HEK293 (cell line): ENCODE data around the gene COPS9.

Source experiments
- CTCF ChIA-PET: fragments of 350-600 bp; formaldehyde crosslinking; extraction: SDS; loops from one replicate; lab custom pipeline; 2021; ENCODE audit warnings: antibody characterized with exemption; lab: Yijun Ruan, JAX
- POLR2A ChIA-PET: fragments of 300-600 bp; formaldehyde crosslinking; extraction: SDS; loops from one replicate; lab custom pipeline; 2020; ENCODE audit warnings: antibody characterized with exemption, inconsistent platforms; lab: Yijun Ruan, JAX
- H3K27ac ChIP-seq: fragments of 200-500 bp; sonication (Bioruptor generic); 2 replicates; pipeline ENCODE4 v1.5.1; 2014; ENCODE audit warnings: low read depth, low read length, control low read depth, inconsistent platforms; ENCODE audit errors: extremely low read depth
- H3K36me3 ChIP-seq, 2 experiments: fragments of 200-500 bp in 1 of 2; sonication (Bioruptor generic) in 1 of 2; 1 replicate in 1 of 2; 2 replicates in 1 of 2; pipeline ENCODE4 v1.5.1; 2014 to 2017; ENCODE audit warnings: inconsistent platforms in 2 of 2, low read length in 2 of 2; ENCODE audit not compliant: control insufficient read depth in 2 of 2, insufficient read depth in 1 of 2
- H3K4me1 ChIP-seq: fragments of 200-500 bp; sonication (Bioruptor generic); 2 replicates; pipeline ENCODE4 v1.5.1; 2014; ENCODE audit warnings: mild to moderate bottlenecking, low read length, inconsistent platforms; ENCODE audit not compliant: control insufficient read depth, insufficient read depth
- H3K4me3 ChIP-seq: 2 replicates; pipeline ENCODE4 v1.5.1; 2011; ENCODE audit warnings: low read depth, mild to moderate bottlenecking, control low read depth, low read length, moderate library complexity
- H3K9me3 ChIP-seq: fragments of 200-500 bp; sonication (Bioruptor generic); 2 replicates; pipeline ENCODE4 v1.5.1; 2014; ENCODE audit warnings: low read depth, low read length, inconsistent platforms; ENCODE audit not compliant: control insufficient read depth, insufficient read depth
- MEIS1 ChIP-seq: sonication (generic); formaldehyde crosslinking; IDR thresholded peaks from 2 replicates; pipeline ENCODE4 v1.8.1; 2022; ENCODE audit warnings: missing genetic modification reagents, mild to moderate bottlenecking, borderline replicate concordance
- OVOL3 ChIP-seq: fragments of 450-650 bp; formaldehyde crosslinking; IDR thresholded peaks from 2 replicates; pipeline ENCODE4 v1.5.1; 2016; ENCODE audit warnings: missing biosample characterization, missing genetic modification characterization
- ZNF335 ChIP-seq: fragments of 450-650 bp; formaldehyde crosslinking; conservative IDR thresholded peaks from 2 replicates; pipeline ENCODE4 v1.5.1; 2016; ENCODE audit warnings: missing biosample characterization, missing genetic modification characterization
- ZNF544 ChIP-seq: fragments of 450-650 bp; formaldehyde crosslinking; IDR thresholded peaks from 2 replicates; pipeline ENCODE4 v1.5.0; 2017; ENCODE audit warnings: missing biosample characterization, missing genetic modification characterization
- ZNF548 ChIP-seq: fragments of 450-650 bp; formaldehyde crosslinking; IDR thresholded peaks from 2 replicates; pipeline ENCODE4 v1.5.1; 2016; ENCODE audit warnings: missing biosample characterization, missing genetic modification characterization
- ZNF610 ChIP-seq: fragments of 450-650 bp; formaldehyde crosslinking; IDR thresholded peaks from 2 replicates; pipeline ENCODE4 v1.5.1; 2016; ENCODE audit warnings: missing biosample characterization, missing genetic modification characterization, borderline replicate concordance
- ZNF664 ChIP-seq: fragments of 450-650 bp; formaldehyde crosslinking; IDR thresholded peaks from 2 replicates; pipeline ENCODE4 v1.5.1; 2016; ENCODE audit warnings: missing biosample characterization, missing genetic modification characterization
- TF ChIP-seq, protein P1 (sequence below): fragments of 450-650 bp; formaldehyde crosslinking; IDR thresholded peaks from 2 replicates; pipeline ENCODE4 v1.5.1; 2016; ENCODE audit warnings: missing biosample characterization, missing genetic modification characterization
- TF ChIP-seq, protein P2 (sequence below): fragments of 450-650 bp; formaldehyde crosslinking; IDR thresholded peaks from 2 replicates; pipeline ENCODE4 v1.5.1; 2016; ENCODE audit warnings: missing biosample characterization, missing genetic modification characterization
- TF ChIP-seq, protein P3 (sequence below): fragments of 450-650 bp; formaldehyde crosslinking; optimal IDR thresholded peaks from 2 replicates; pipeline ENCODE3; 2016; ENCODE audit warnings: missing biosample characterization, mild to moderate bottlenecking, missing genetic modification characterization
- TF ChIP-seq, protein P4 (sequence below): fragments of 450-650 bp; formaldehyde crosslinking; IDR thresholded peaks from 2 replicates; pipeline ENCODE4 v1.5.1; 2016; ENCODE audit warnings: missing biosample characterization, missing genetic modification characterization
- TF ChIP-seq, protein P5 (sequence below): fragments of 450-650 bp; formaldehyde crosslinking; IDR thresholded peaks from 2 replicates; pipeline ENCODE4 v1.5.1; 2016; ENCODE audit warnings: missing biosample characterization, missing genetic modification characterization
- TF ChIP-seq, protein P6 (sequence below): fragments of 450-650 bp; formaldehyde crosslinking; IDR thresholded peaks from 2 replicates; pipeline ENCODE4 v1.5.1; 2016; ENCODE audit warnings: missing biosample characterization, missing genetic modification characterization, low read depth
- TF ChIP-seq, protein P7 (sequence below): fragments of 450-650 bp; formaldehyde crosslinking; IDR thresholded peaks from 2 replicates; pipeline ENCODE4 v1.5.1; 2017; ENCODE audit warnings: missing biosample characterization, missing genetic modification characterization
- TF ChIP-seq, protein P8 (sequence below): IDR thresholded peaks from 2 replicates; pipeline ENCODE4 v1.6.1; 2011; ENCODE audit warnings: mild to moderate bottlenecking, low read depth, low read length, borderline replicate concordance
- TF ChIP-seq, protein P9 (sequence below): fragments of 450-650 bp; formaldehyde crosslinking; IDR thresholded peaks from 2 replicates; pipeline ENCODE4 v1.5.1; 2017; ENCODE audit warnings: missing biosample characterization, missing genetic modification characterization

Gene COPS9

DNA sequence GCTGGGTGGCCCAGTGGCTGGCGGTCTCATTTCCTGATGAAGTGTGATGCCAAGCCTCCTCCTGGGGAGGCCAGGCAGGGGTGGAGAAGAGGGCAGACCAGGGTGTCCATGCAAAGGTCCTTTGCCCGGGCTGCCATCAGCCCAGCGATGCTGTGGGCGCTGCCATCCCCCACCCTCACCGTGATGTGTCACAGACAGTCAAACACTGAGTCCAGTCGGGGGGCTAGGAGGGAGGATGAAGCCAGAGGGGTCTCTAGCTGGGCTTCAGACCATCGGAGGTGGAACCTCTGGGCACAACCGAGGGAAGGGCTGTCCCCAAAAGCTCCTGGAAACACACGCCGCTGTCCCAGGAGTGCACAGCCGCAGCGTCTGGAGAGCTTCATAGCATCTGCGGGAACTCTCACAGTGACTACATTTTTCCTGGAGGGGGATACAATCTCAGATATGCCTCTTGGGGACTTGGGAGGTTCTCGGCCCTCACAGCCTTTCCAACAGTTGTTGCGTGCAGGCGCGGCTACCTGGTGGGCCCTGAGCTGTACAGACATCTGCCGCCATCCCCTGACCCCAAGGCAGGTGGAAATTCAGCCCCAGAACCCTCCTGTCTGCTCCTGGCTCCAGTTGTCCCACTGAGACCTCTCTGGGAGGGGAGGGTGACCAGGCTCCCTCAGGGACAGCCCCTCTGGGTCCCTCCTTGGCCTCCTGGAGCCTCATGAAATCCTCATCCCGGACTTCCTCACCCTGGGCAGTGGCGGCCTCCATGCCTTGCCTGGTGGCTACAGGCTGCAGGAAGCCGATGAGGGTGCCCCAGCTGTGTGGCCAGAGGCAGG, 30.9 kb upstream of the COPS9 start:
- POLR2A ChIA-PET, result no interaction called here
- no peaks in the 10 kb centered on the region for H3K9me3 ChIP-seq
- TF ChIP-seq, protein P1, sequence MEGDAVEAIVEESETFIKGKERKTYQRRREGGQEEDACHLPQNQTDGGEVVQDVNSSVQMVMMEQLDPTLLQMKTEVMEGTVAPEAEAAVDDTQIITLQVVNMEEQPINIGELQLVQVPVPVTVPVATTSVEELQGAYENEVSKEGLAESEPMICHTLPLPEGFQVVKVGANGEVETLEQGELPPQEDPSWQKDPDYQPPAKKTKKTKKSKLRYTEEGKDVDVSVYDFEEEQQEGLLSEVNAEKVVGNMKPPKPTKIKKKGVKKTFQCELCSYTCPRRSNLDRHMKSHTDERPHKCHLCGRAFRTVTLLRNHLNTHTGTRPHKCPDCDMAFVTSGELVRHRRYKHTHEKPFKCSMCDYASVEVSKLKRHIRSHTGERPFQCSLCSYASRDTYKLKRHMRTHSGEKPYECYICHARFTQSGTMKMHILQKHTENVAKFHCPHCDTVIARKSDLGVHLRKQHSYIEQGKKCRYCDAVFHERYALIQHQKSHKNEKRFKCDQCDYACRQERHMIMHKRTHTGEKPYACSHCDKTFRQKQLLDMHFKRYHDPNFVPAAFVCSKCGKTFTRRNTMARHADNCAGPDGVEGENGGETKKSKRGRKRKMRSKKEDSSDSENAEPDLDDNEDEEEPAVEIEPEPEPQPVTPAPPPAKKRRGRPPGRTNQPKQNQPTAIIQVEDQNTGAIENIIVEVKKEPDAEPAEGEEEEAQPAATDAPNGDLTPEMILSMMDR (tag by site-specific recombination), result no peak
- TF ChIP-seq, protein P2, sequence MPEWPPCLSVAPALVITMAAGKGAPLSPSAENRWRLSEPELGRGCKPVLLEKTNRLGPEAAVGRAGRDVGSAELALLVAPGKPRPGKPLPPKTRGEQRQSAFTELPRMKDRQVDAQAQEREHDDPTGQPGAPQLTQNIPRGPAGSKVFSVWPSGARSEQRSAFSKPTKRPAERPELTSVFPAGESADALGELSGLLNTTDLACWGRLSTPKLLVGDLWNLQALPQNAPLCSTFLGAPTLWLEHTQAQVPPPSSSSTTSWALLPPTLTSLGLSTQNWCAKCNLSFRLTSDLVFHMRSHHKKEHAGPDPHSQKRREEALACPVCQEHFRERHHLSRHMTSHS, result no peak
- no peak for TF ChIP-seq ZNF610 (tag by site-specific recombination)
- TF ChIP-seq, protein P3, sequence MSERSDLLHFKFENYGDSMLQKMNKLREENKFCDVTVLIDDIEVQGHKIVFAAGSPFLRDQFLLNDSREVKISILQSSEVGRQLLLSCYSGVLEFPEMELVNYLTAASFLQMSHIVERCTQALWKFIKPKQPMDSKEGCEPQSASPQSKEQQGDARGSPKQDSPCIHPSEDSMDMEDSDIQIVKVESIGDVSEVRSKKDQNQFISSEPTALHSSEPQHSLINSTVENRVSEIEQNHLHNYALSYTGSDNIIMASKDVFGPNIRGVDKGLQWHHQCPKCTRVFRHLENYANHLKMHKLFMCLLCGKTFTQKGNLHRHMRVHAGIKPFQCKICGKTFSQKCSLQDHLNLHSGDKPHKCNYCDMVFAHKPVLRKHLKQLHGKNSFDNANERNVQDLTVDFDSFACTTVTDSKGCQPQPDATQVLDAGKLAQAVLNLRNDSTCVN (tag by site-specific recombination), result no peak
- no peak for TF ChIP-seq ZNF548 (tag by site-specific recombination)
- peaks cover 5% of the 10 kb centered on the region for H3K4me1 ChIP-seq
- CTCF ChIA-PET, result no interaction called here
- H3K4me3 ChIP-seq, result no peak overlapping the region
- no peak overlapping the region for H3K27ac ChIP-seq
- H3K36me3 ChIP-seq, result no peaks in the 10 kb centered on the region

DNA sequence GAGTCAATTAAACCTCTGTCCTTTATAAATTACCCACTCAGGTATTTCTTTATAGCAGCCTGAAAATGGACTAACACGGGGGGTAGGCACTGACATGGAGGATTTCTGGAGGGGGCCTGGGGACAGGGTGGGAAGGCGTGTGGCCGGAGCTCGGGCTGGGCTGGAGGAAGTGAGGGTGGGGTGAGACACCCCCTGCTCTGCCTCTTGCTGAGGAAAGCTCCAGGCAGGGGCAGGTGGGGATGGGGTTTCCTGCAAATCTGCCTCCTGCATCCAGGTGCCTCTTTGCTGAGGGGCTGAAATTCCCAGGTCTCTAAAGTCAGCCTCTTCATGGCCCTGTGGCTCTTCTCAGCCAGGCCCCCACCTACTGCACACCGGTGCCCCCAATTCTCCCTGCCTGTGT, 30.1 kb upstream of the COPS9 start:
- Histone ChIP-seq H3K27ac (no peak overlapping the region), H3K36me3 (no peaks in the 10 kb centered on the region), H3K4me1 (peaks cover 5% of the 10 kb centered on the region), H3K9me3 (no peaks in the 10 kb centered on the region), H3K4me3 (no peak overlapping the region)
- POLR2A ChIA-PET, result no interaction called here
- CTCF ChIA-PET, result no interaction called here
- TF ChIP-seq, protein P4, sequence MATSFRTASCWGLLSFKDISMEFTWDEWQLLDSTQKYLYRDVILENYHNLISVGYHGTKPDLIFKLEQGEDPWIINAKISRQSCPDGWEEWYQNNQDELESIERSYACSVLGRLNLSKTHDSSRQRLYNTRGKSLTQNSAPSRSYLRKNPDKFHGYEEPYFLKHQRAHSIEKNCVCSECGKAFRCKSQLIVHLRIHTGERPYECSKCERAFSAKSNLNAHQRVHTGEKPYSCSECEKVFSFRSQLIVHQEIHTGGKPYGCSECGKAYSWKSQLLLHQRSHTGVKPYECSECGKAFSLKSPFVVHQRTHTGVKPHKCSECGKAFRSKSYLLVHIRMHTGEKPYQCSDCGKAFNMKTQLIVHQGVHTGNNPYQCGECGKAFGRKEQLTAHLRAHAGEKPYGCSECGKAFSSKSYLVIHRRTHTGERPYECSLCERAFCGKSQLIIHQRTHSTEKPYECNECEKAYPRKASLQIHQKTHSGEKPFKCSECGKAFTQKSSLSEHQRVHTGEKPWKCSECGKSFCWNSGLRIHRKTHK (tag by site-specific recombination), result no peak
- no peak for TF ChIP-seq ZNF664
- TF ChIP-seq, protein P5, sequence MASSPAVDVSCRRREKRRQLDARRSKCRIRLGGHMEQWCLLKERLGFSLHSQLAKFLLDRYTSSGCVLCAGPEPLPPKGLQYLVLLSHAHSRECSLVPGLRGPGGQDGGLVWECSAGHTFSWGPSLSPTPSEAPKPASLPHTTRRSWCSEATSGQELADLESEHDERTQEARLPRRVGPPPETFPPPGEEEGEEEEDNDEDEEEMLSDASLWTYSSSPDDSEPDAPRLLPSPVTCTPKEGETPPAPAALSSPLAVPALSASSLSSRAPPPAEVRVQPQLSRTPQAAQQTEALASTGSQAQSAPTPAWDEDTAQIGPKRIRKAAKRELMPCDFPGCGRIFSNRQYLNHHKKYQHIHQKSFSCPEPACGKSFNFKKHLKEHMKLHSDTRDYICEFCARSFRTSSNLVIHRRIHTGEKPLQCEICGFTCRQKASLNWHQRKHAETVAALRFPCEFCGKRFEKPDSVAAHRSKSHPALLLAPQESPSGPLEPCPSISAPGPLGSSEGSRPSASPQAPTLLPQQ (tag by site-specific recombination), result no peak
- TF ChIP-seq, protein P6, sequence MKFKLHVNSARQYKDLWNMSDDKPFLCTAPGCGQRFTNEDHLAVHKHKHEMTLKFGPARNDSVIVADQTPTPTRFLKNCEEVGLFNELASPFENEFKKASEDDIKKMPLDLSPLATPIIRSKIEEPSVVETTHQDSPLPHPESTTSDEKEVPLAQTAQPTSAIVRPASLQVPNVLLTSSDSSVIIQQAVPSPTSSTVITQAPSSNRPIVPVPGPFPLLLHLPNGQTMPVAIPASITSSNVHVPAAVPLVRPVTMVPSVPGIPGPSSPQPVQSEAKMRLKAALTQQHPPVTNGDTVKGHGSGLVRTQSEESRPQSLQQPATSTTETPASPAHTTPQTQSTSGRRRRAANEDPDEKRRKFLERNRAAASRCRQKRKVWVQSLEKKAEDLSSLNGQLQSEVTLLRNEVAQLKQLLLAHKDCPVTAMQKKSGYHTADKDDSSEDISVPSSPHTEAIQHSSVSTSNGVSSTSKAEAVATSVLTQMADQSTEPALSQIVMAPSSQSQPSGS, result no peak
- no peak for TF ChIP-seq MEIS1
- TF ChIP-seq, protein P7, sequence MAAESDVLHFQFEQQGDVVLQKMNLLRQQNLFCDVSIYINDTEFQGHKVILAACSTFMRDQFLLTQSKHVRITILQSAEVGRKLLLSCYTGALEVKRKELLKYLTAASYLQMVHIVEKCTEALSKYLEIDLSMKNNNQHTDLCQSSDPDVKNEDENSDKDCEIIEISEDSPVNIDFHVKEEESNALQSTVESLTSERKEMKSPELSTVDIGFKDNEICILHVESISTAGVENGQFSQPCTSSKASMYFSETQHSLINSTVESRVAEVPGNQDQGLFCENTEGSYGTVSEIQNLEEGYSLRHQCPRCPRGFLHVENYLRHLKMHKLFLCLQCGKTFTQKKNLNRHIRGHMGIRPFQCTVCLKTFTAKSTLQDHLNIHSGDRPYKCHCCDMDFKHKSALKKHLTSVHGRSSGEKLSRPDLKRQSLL, result no peak
- TF ChIP-seq, protein P8, sequence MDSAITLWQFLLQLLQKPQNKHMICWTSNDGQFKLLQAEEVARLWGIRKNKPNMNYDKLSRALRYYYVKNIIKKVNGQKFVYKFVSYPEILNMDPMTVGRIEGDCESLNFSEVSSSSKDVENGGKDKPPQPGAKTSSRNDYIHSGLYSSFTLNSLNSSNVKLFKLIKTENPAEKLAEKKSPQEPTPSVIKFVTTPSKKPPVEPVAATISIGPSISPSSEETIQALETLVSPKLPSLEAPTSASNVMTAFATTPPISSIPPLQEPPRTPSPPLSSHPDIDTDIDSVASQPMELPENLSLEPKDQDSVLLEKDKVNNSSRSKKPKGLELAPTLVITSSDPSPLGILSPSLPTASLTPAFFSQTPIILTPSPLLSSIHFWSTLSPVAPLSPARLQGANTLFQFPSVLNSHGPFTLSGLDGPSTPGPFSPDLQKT, result no peak
- TF ChIP-seq, protein P9, sequence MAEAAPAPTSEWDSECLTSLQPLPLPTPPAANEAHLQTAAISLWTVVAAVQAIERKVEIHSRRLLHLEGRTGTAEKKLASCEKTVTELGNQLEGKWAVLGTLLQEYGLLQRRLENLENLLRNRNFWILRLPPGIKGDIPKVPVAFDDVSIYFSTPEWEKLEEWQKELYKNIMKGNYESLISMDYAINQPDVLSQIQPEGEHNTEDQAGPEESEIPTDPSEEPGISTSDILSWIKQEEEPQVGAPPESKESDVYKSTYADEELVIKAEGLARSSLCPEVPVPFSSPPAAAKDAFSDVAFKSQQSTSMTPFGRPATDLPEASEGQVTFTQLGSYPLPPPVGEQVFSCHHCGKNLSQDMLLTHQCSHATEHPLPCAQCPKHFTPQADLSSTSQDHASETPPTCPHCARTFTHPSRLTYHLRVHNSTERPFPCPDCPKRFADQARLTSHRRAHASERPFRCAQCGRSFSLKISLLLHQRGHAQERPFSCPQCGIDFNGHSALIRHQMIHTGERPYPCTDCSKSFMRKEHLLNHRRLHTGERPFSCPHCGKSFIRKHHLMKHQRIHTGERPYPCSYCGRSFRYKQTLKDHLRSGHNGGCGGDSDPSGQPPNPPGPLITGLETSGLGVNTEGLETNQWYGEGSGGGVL (tag by site-specific recombination), result no peak
- no peak for TF ChIP-seq OVOL3 (tag by site-specific recombination)
- no peak for TF ChIP-seq ZNF544
- TF ChIP-seq ZNF335, result no peak
